Measurements from ENCODE around the gene MRPS21.
A peak's percentile ranks its signal among the peaks of the same experiment; 100 is the strongest.
"Not testable (repeated sequence)": the region's sequence is repeated elsewhere in the genome, so short reads cannot be mapped to it uniquely, and the experiment has no call there.

The MRPS21 gene

GRCh38 chr1:150281758-150282557 is 11.7 kb upstream of the MRPS21 start, which contains the start of gene CIART:
Gene CIART (plus strand): TSS chr1:150282554. CDS start chr1:150283268, 714 bp downstream.
- peak; percentile 99 for DNase-seq

- no peak for DNase-seq
Measured at GRCh38 chr1:150282558-150282958, 11.1 kb upstream of the MRPS21 start.

- DNase-seq, result no peak
Measured at GRCh38 chr1:150283260-150283659, 10.4 kb upstream of the MRPS21 start.

GRCh38 chr1:150288382-150288781 is 5.3 kb upstream of the MRPS21 start:
- DNase-seq, result no peak

- DNase-seq, result no peak
Measured at GRCh38 chr1:150288822-150289221, 4.8 kb upstream of the MRPS21 start.

- no peak for DNase-seq
Measured at GRCh38 chr1:150295476-150295875, 1.8 kb downstream of the MRPS21 start.

GRCh38 chr1:150299716-150300115 is 6.1 kb downstream of the MRPS21 start:
- no peak for DNase-seq

GRCh38 chr1:150302338-150302737 is 8.7 kb downstream of the MRPS21 start:
- no peak for DNase-seq

- DNase-seq, result no peak
Measured at GRCh38 chr1:150302902-150303301, 9.2 kb downstream of the MRPS21 start.

GRCh38 chr1:150308585-150308984 is 14.9 kb downstream of the MRPS21 start:
- DNase-seq, result not testable (repeated sequence)

- peak; percentile 36 for DNase-seq
Measured at GRCh38 chr1:150309758-150310508, 16.3 kb downstream of the MRPS21 start.

GRCh38 chr1:150311762-150312161 is 18.1 kb downstream of the MRPS21 start:
- DNase-seq, result no peak

GRCh38 chr1:150314691-150315090 is 21.0 kb downstream of the MRPS21 start:
- not testable (repeated sequence) for DNase-seq

GRCh38 chr1:150320667-150320978 is 27.0 kb downstream of the MRPS21 start:
- no peak for DNase-seq

GRCh38 chr1:150321826-150322166 is 28.1 kb downstream of the MRPS21 start:
- DNase-seq, result no peak

- no peak for DNase-seq
Measured at GRCh38 chr1:150322310-150322709, 28.6 kb downstream of the MRPS21 start.

- DNase-seq, result no peak
Measured at GRCh38 chr1:150332651-150333290, 39.1 kb downstream of the MRPS21 start.

GRCh38 chr1:150346316-150346715 is 52.7 kb downstream of the MRPS21 start:
- no peak for DNase-seq

GRCh38 chr1:150352866-150353265 is 59.2 kb downstream of the MRPS21 start:
- DNase-seq, result no peak
